Mononuclear cell (primary cell): Measurements from ENCODE around the gene MGME1. TPM values are rescaled to one million over a fixed set of nuclear protein-coding genes. Genes with fewer than 3 reads are reported as not detected.

Experiments used
- H3K27me3 ChIP-seq: 2 replicates; pipeline ENCODE4 v1.6.0; 2011; ENCODE audit warnings: low read length, control low read depth; ENCODE audit not compliant: insufficient read depth
- H3K4me1 ChIP-seq: 2 replicates; pipeline ENCODE4 v1.5.1; 2011; ENCODE audit warnings: mild to moderate bottlenecking, low read length, control low read depth; ENCODE audit not compliant: insufficient read depth
- H3K4me3 ChIP-seq: 2 replicates; pipeline ENCODE4 v1.5.1; 2011; ENCODE audit warnings: mild to moderate bottlenecking, low read length, moderate library complexity
- H3K9me3 ChIP-seq: 2 replicates; pipeline ENCODE4 v1.5.1; 2011; ENCODE audit warnings: low read depth, mild to moderate bottlenecking, control low read depth, low read length
- total RNA-seq: library from RNA; depleted of rRNA; stranded (reverse); fragments of >200 nt; gene quantifications from one replicate; pipeline ENCODE4 v1.2.3, GENCODE V29; 2012

Gene MGME1
- total RNA-seq, 1 donor = 6.3 TPM

- H3K27me3 ChIP-seq = no peaks in the 10 kb centered on the region
- H3K4me1 ChIP-seq = peaks cover 16% of the 10 kb centered on the region
- no peaks in the 10 kb centered on the region for H3K9me3 ChIP-seq
- no peak overlapping the region for H3K4me3 ChIP-seq
Measured at GRCh38 chr20:17936286-17936760, 32.5 kb upstream of the MGME1 start.

DNA sequence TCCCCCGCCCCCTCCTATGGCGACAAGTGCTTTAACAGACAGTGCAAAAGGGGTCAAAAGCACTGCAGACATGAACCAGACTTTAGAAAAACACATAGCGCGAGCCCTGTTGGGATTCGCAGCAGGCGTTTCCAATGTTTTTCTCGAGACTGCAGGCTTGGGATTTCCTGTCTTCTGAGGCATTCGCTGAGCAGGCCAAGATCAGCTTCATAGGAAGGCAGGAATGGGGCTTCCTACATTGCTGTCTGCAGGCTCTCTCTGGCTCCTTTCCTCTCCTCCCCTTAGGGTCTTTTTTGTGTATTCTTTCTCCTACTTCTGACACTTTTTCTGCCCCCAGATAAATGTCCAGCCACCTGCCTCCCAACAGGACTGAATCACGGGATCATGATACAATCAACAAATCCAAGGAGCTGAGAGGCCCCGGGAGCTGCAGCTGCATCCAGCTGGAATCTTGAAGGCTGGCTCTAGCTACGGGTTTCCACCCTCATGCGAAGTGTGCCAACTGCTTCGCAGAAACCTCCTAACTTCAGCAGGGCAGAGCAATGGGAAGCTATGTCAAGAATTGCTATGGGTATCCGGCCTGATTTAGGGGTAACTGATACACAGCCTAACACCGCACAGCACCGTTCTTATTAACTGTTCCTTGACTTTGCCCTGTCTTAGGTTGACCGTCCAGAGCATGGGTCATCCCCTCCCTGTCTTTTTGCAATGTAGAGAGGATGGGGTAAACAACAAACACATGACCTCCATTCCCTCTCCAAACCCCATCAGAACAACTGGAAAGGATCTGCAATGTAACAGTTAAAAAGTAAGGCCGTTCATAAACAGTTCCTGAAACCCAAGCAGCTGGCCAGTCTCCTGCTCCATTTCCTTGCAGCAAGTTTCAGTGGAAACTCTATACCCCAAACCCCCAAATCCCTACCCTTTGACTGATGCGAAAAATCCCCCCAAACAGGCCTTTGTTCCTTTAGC, 31.8 kb upstream of the MGME1 start:
- no peaks in the 10 kb centered on the region for H3K27me3 ChIP-seq
- peaks cover 16% of the 10 kb centered on the region for H3K4me1 ChIP-seq
- H3K4me3 ChIP-seq = no peak overlapping the region
- H3K9me3 ChIP-seq = no peaks in the 10 kb centered on the region

- Histone ChIP-seq H3K27me3 (no peaks in the 10 kb centered on the region), H3K4me3 (no peak overlapping the region), H3K9me3 (no peaks in the 10 kb centered on the region), H3K4me1 (peaks cover 16% of the 10 kb centered on the region)
Measured at GRCh38 chr20:17938871-17939619, 29.8 kb upstream of the MGME1 start.

DNA sequence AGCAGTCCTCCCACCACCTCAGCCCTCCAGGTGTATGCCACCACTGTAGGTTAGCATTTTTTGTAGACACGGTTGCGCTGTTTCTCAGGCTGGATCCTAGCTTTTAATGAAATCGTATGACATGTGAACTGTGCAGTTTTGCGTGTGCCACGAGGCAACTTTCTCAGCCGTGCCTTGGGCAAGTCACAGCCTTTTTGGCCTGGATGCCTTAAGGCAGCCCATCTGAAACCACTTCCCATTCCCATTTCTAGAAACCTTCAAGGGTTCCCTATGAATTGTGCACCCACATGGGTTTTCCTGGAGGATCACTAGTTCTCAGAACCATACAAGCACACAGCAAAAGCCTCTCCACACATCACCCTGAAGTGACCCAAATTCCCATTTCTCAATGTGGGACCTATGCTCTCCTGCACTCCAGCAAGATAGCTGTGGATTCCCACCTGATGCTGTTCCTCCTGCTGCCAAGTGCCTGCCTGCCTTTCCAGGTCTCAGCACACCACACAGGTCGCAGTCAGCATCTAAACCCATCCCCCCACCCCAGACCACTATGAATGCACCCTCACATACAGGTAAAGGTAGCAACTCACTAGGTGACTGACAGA, 29.1 kb upstream of the MGME1 start:
- Histone ChIP-seq H3K27me3 (no peaks in the 10 kb centered on the region), H3K4me3 (no peak overlapping the region), H3K9me3 (no peaks in the 10 kb centered on the region), H3K4me1 (peaks cover 16% of the 10 kb centered on the region)

DNA sequence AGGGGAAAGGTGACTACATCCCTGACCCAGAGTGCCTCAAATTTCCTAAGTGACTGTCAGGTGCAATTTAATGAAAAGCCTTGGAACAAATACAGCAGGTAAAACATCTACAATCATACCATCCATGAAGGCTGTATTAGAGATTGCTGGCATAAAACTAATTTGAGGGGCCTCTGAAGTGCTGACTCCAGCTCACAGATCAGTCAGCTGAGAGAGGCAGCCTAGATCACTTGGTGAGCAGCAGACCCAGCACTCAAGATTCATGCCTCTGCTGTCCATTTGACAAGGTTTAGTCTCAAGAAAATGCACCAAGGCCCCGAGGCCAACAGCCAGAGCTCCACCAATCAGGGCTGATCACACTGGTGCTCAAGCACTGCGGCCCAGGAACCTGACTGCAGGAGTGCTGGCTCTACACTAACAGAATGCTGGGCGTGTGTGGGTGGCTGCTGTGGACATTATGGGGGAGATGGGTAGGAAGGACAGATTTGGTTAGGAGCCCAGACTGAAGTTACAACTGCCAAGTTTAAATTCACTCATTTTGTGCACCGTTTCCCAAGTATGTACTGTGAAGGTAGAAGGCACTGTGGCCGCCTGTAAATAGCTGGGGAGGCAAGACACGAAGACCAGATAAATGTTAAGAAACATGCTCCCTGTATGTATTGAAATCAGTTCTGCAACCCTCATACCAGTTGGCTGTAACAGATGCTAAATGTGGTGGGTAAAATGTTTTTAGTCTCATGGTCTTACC, 28.4 kb upstream of the MGME1 start:
- H3K4me1 ChIP-seq = peaks cover 16% of the 10 kb centered on the region
- no peak overlapping the region for H3K4me3 ChIP-seq
- no peaks in the 10 kb centered on the region for H3K9me3 ChIP-seq
- H3K27me3 ChIP-seq = no peaks in the 10 kb centered on the region

DNA sequence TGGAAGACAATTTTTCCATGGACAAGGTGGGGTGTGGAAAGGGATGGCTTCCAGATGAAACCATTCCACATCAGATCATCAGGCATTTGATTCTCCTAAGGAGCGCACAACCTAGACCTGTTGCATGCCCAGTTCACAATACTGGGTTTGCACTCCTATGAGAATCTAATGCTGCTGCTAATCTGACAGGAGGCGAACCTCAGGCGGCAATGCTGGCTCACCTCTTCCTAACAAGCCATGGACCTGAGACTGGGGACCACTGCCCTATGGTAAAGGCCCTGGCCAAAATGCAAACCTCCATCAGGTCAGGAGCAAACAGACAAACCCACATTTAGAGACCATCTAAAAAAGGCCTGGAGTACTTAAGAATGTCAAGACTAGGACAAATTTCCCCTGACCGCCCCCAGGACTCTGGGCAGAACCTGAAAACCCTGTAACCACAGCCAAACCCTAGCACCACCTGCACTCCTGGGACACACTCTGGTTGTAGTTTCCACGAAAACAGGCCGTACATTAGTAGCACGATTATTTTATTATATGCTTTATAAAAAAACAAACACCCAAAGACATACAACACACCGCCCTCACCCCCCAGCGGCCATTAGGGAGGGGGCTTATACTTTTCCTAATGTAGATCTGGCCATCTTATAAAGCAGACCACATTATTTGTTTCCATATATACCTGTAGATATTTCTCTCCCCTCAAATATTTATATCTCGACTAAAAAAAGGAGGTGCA, 27.6 kb upstream of the MGME1 start:
- H3K4me3 ChIP-seq = no peak overlapping the region
- H3K27me3 ChIP-seq = no peaks in the 10 kb centered on the region
- H3K4me1 ChIP-seq = peaks cover 16% of the 10 kb centered on the region
- H3K9me3 ChIP-seq = no peaks in the 10 kb centered on the region

GRCh38 chr20:17941826-17942196, 27.0 kb upstream of the MGME1 start:
- Histone ChIP-seq H3K4me3 (no peak overlapping the region), H3K27me3 (no peaks in the 10 kb centered on the region), H3K9me3 (no peaks in the 10 kb centered on the region), H3K4me1 (peaks cover 16% of the 10 kb centered on the region)

GRCh38 chr20:17943343-17943742, 25.5 kb upstream of the MGME1 start:
- Histone ChIP-seq H3K9me3 (no peaks in the 10 kb centered on the region), H3K4me1 (peaks cover 16% of the 10 kb centered on the region), H3K4me3 (no peak overlapping the region), H3K27me3 (no peaks in the 10 kb centered on the region)

- Histone ChIP-seq H3K9me3 (no peaks in the 10 kb centered on the region), H3K27me3 (no peaks in the 10 kb centered on the region), H3K4me3 (no peak overlapping the region), H3K4me1 (peaks cover under 1% of the 10 kb centered on the region)
Measured at GRCh38 chr20:17944854-17945474, 23.9 kb upstream of the MGME1 start.

GRCh38 chr20:17946040-17946439, 22.8 kb upstream of the MGME1 start:
- H3K4me3 ChIP-seq = no peak overlapping the region
- no peaks in the 10 kb centered on the region for H3K9me3 ChIP-seq
- H3K27me3 ChIP-seq = no peaks in the 10 kb centered on the region
- H3K4me1 ChIP-seq = no peaks in the 10 kb centered on the region

- Histone ChIP-seq H3K4me3 (no peak overlapping the region), H3K9me3 (no peaks in the 10 kb centered on the region)
Measured at GRCh38 chr20:17946572-17947473, 22.0 kb upstream of the MGME1 start.

DNA sequence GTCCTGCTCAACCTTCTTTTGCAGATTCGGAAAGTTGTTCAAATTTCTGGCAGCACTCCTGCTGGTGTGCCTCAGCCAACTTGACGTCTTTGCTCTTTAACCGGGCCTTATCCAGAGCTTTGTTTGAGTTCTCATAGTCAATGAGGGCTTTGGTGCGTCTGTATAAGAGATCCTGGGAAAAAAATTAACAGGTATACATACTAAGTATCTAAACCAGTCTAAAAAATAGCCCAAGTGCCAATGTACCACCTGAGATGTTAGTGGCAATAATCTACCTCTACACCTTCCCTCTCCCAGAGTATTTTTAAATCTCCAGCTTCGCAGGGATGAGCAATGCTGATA, 21.4 kb upstream of the MGME1 start:
- Histone ChIP-seq H3K9me3 (no peaks in the 10 kb centered on the region), H3K27me3 (no peaks in the 10 kb centered on the region), H3K4me3 (no peak overlapping the region), H3K4me1 (no peaks in the 10 kb centered on the region)

More at GRCh38 chr20:17946572-17947473, 22.0 kb upstream of the MGME1 start:
- no peaks in the 10 kb centered on the region for H3K4me1 ChIP-seq
- H3K27me3 ChIP-seq = no peaks in the 10 kb centered on the region

DNA sequence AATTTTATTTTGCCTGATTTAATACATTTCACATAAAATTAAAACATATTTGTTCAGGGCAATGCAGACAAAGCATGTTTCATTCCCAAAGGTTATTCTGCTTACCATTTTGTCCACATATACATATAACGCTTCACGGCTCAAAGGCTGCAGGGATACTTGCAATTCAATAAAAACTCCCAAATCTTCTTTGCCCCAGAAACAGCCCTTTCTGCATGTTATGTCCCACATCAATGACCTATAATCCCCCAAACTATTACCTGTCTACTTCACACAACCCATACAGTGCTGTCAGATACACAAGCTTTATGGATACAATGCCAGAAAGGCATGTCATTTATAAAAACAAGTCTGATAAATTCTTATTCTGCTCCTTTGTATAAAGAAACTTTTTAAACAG, 20.4 kb upstream of the MGME1 start:
- Histone ChIP-seq H3K9me3 (no peaks in the 10 kb centered on the region), H3K4me3 (no peak overlapping the region), H3K27me3 (no peaks in the 10 kb centered on the region), H3K4me1 (no peaks in the 10 kb centered on the region)
